Measurements from ENCODE around the gene ZC3H8.

DNA sequence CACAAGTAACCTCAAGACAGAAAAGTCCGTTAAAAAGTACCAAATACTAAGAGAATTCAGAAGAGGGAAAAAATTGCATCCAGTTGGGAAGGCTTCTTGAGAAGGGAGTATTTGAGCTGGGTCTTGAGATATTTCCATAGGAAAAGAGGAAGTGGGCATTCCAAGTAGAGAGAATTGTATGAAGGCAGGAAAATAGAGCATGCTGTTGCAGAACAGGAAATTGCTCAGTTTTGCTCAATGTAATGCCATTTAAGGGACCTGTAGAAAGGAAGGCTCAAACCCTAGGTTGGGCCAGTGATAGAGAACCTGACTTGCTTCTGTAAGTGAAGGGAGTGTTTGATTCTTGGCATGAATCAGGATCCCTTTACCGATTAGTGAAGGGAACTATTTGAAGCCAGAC is 1.0 kb upstream of the ZC3H8 start:
- TF ChIP-seq EZH2phosphoT487 (IDR thresholded peaks at IDR 0.05; ENCODE audit: insufficient read depth, low read depth): no peak
- no peak for TF ChIP-seq EZH2 (IDR thresholded peaks at IDR 0.05; ENCODE audit: insufficient read depth, poor library complexity, severe bottlenecking)
